ENCODE results near the gene SOCS3. TPM values are rescaled to one million over a fixed set of nuclear protein-coding genes. Genes with fewer than 3 reads are reported as not detected.

SOCS3 gene
- total and polyA plus RNA-seq, 10 of the 15 experiments (the other 5 are each of a cell fraction or from before 2014, with no cell fraction given), result 0.05 to 3.9 (median 1.0) TPM

GRCh38 chr17:78378225-78379130 is 18.6 kb upstream of the SOCS3 start, which contains the start of gene PGS1 (continued):
- peak; percentile 69 for TF ChIP-seq E2F8 (IDR thresholded peaks at IDR 0.05; ENCODE audit: low read depth, partially characterized antibody)
- TF ChIP-seq SUZ12 (IDR thresholded peaks at IDR 0.05; ENCODE audit: unreplicated experiment), result no peak
- peak; percentile 74 for TF ChIP-seq RELA (IDR thresholded peaks at IDR 0.05; ENCODE audit: borderline replicate concordance, partially characterized antibody)
- TF ChIP-seq IKZF2 (IDR thresholded peaks at IDR 0.05), result peak in 1 of 2 experiments; percentile 27; a peak in 1 of 4 replicates
- TF ChIP-seq HDAC6 (IDR thresholded peaks at IDR 0.05; ENCODE audit: unreplicated experiment), result no peak
- TF ChIP-seq PBX3 (IDR thresholded peaks at IDR 0.05; ENCODE audit: insufficient replicate concordance, low read depth, low read length), result no peak
- TF ChIP-seq CBX3 (IDR thresholded peaks at IDR 0.05; ENCODE audit: borderline replicate concordance, low read depth), result no peak
- no peak for TF ChIP-seq BMI1 (IDR thresholded peaks at IDR 0.05; ENCODE audit: borderline replicate concordance)
- peak; percentile 54 for TF ChIP-seq SIX5 (IDR thresholded peaks at IDR 0.05; ENCODE audit: low read depth, low read length, severe bottlenecking)
- TF ChIP-seq ZBTB11 (CRISPR knock-in tag; IDR thresholded peaks at IDR 0.05), result 0 out of 2 replicates have a peak, but pooled peaks have one; percentile 17
- TF ChIP-seq SRF (IDR thresholded peaks at IDR 0.05; ENCODE audit: low read depth in 2 of 2, low read length in 2 of 2), result 0 out of 4 replicates have a peak, but pooled peaks of 1 of the 2 experiments have one; percentile 65
- TF ChIP-seq ZNF687 (IDR thresholded peaks at IDR 0.05), result peak; percentile 75
- no peak; the same call in 1 of the 2 replicates for TF ChIP-seq PML (IDR thresholded peaks at IDR 0.05; ENCODE audit: low read length)
- peak; percentile 50 for TF ChIP-seq NRF1 (conservative IDR thresholded peaks at IDR 0.05; ENCODE audit: low read depth, low read length)
- TF ChIP-seq RB1 (IDR thresholded peaks at IDR 0.05; ENCODE audit: borderline replicate concordance), result peak; percentile 81; the same call in 1 of the 2 replicates
